CD14-positive monocyte (primary cell): ENCODE results near the gene REV3L. TPM values are rescaled to one million over a fixed set of nuclear protein-coding genes. Genes with fewer than 3 reads are reported as not detected.
"Not testable (repeated sequence)": the region's sequence is repeated elsewhere in the genome, so short reads cannot be mapped to it uniquely, and the experiment has no call there.

Source experiments
- DNase-seq, 3 donors: peaks; one replicate each; pipeline ENCODE4 v3.0.0-alpha.2; 2011 to 2022
- H2AFZ ChIP-seq: 2 replicates; pipeline ENCODE4 v1.6.0; 2012; ENCODE audit warnings: mild to moderate bottlenecking, low read depth, low read length, inconsistent platforms; ENCODE audit not compliant: insufficient read depth, poor library complexity, severe bottlenecking
- H3K27ac ChIP-seq, 2 donors: 1 replicate in 1 of 2; 2 replicates in 1 of 2; pipeline ENCODE4 v1.5.1; 2012 to 2013; ENCODE audit warnings: low read length in 2 of 2, control low read depth in 1 of 2, inconsistent platforms in 1 of 2, low read depth in 1 of 2, mild to moderate bottlenecking in 1 of 2
- H3K27me3 ChIP-seq, 2 donors: one replicate each; pipeline versions ENCODE4 v1.6.0 to v1.6.1; 2011 to 2013; ENCODE audit warnings: low read length in 2 of 2; ENCODE audit not compliant: control insufficient read depth in 2 of 2, insufficient read depth in 2 of 2
- H3K36me3 ChIP-seq, 2 donors: replicated peaks in 1 of 2; 1 replicate in 1 of 2; 2 replicates in 1 of 2; pipeline versions ENCODE4 v1.5.1 to v1.6.1; 2012 to 2013; ENCODE audit warnings: low read length in 2 of 2, control low read depth in 1 of 2, inconsistent platforms in 1 of 2, mild to moderate bottlenecking in 1 of 2; ENCODE audit not compliant: insufficient read depth in 2 of 2, control insufficient read depth in 1 of 2
- H3K4me1 ChIP-seq, 2 donors: 1 replicate in 1 of 2; 2 replicates in 1 of 2; pipeline versions ENCODE4 v1.5.1 to v1.6.1; 2012 to 2013; ENCODE audit warnings: low read length in 2 of 2, control low read depth in 1 of 2, inconsistent platforms in 1 of 2, mild to moderate bottlenecking in 1 of 2, moderate library complexity in 1 of 2; ENCODE audit not compliant: insufficient read depth in 2 of 2, control insufficient read depth in 1 of 2
- H3K4me2 ChIP-seq: replicated peaks from 2 replicates; pipeline ENCODE3; 2012; ENCODE audit warnings: low read length, moderate library complexity, mild to moderate bottlenecking; ENCODE audit not compliant: poor library complexity, severe bottlenecking; ENCODE audit errors: extremely low read depth
- H3K4me3 ChIP-seq, 3 experiments: fragments of 200-600 bp in 1 of 3; sonication (generic) in 1 of 3; replicated peaks in 1 of 3; 1 replicate in 2 of 3; 2 replicates in 1 of 3; pipeline ENCODE4 v1.5.1; 2011 to 2013; ENCODE audit warnings: low read length in 3 of 3, mild to moderate bottlenecking in 3 of 3, control low read depth in 2 of 3, low read depth in 2 of 3, inconsistent platforms in 1 of 3, moderate library complexity in 1 of 3
- H3K79me2 ChIP-seq: 2 replicates; pipeline ENCODE4 v1.6.0; 2012; ENCODE audit warnings: mild to moderate bottlenecking, control low read depth, inconsistent platforms, low read length, moderate library complexity; ENCODE audit not compliant: insufficient read depth
- H3K9ac ChIP-seq: 2 replicates; pipeline ENCODE4 v1.6.0; 2017; ENCODE audit warnings: low read length, mild to moderate bottlenecking; ENCODE audit not compliant: insufficient read depth, poor library complexity, severe bottlenecking
- H3K9me3 ChIP-seq, 2 donors: replicated peaks in 1 of 2; 1 replicate in 1 of 2; 2 replicates in 1 of 2; pipeline versions ENCODE4 v1.5.1 to v1.6.1; 2012 to 2013; ENCODE audit warnings: low read length in 2 of 2, control low read depth in 1 of 2; ENCODE audit not compliant: control insufficient read depth in 1 of 2, insufficient read depth in 1 of 2
- H4K20me1 ChIP-seq: 2 replicates; pipeline ENCODE4 v1.6.0; 2012; ENCODE audit warnings: mild to moderate bottlenecking, low read length, control low read depth, moderate library complexity; ENCODE audit not compliant: insufficient read depth
- H3K27ac Mint-ChIP-seq, 7 donors: one replicate each; pipeline ENCODE4 v1.8.0; 2020; ENCODE audit warnings: mild to moderate bottlenecking in 7 of 7, mixed read lengths in 7 of 7, moderate library complexity in 6 of 7, inconsistent platforms in 2 of 7
- H3K27me3 Mint-ChIP-seq, 3 donors: one replicate each; pipeline ENCODE4 v1.8.0; 2021 to 2022; ENCODE audit warnings: low read depth in 3 of 3, mild to moderate bottlenecking in 3 of 3, mixed read lengths in 3 of 3, moderate library complexity in 3 of 3, inconsistent platforms in 1 of 3
- H3K36me3 Mint-ChIP-seq, 2 donors: one replicate each; pipeline ENCODE4 v1.8.0; 2020; ENCODE audit warnings: mixed read lengths in 2 of 2, inconsistent platforms in 1 of 2, mild to moderate bottlenecking in 1 of 2
- H3K4me1 Mint-ChIP-seq: one replicate; pipeline ENCODE4 v1.8.0; 2020; ENCODE audit warnings: mild to moderate bottlenecking, mixed read lengths
- H3K4me3 Mint-ChIP-seq, 2 donors: one replicate each; pipeline ENCODE4 v1.8.0; 2020; ENCODE audit warnings: mild to moderate bottlenecking in 2 of 2, mixed read lengths in 2 of 2, moderate library complexity in 1 of 2
- H3K9me3 Mint-ChIP-seq, 7 donors: one replicate each; pipeline ENCODE4 v1.8.0; 2020 to 2022; ENCODE audit warnings: mixed read lengths in 7 of 7, mild to moderate bottlenecking in 6 of 7, moderate library complexity in 6 of 7, inconsistent platforms in 2 of 7
- WGBS: methylation state at CpG from one replicate; pipeline ENCODE4 v1.1.5; 2013; ENCODE audit warnings: missing lambda C conversion rate; ENCODE audit not compliant: insufficient coverage; 5-methylcytosine and 5-hydroxymethylcytosine counted together
- intact Hi-C, 2 donors: fragments of 100-400 bp; cut with micrococcal nuclease; formaldehyde crosslinking; loops; one replicate each; pipeline versions ENCODE4 v1.15.0 to v1.15.1; 2023
- polyA plus RNA-seq, 3 donors: library from polyadenylated mRNA; depleted of rRNA in 1 of 3; unstranded in 2 of 3; stranded (reverse) in 1 of 3; fragments of 300-500 nt in 2 of 3; fragments of >200 nt in 1 of 3; fragmentation: Illumina TruSeq in 2 of 3; gene quantifications; 1 replicate in 2 of 3; 2 replicates in 1 of 3; pipeline ENCODE4 v1.2.3, GENCODE V29; 2012 to 2021
- TF ChIP-seq, protein P1 (sequence below): fragments of 200-600 bp; IDR thresholded peaks from one replicate; pipeline ENCODE4 v1.8.0; 2022; ENCODE audit warnings: antibody characterized with exemption, mild to moderate bottlenecking

REV3L gene
- polyA plus RNA-seq, 3 donors: 3.4 to 5.7 (median 4.9) TPM

DNA sequence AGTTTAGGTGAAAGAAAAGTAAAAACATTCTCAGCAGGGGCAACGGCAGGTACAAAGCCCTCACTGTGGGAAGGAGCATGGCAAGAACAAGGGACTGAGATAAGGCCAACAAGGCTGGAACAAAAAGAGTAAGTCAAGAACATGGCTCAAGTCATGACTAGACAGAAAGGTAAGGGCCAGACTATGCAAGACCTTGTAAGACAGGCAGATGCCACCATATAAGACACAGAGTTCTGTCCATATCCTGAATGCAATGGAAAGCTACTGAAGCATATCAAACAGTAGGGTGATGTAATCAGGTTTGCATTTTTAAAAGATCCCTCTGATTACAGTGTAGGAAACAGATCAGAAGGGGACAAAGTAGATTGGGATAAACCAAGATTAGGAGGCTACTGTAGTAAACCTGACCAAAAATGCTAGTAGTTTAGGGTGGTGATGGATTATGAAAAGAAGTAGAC, 5.5 kb downstream of the REV3L start:
- TF ChIP-seq, protein P1, sequence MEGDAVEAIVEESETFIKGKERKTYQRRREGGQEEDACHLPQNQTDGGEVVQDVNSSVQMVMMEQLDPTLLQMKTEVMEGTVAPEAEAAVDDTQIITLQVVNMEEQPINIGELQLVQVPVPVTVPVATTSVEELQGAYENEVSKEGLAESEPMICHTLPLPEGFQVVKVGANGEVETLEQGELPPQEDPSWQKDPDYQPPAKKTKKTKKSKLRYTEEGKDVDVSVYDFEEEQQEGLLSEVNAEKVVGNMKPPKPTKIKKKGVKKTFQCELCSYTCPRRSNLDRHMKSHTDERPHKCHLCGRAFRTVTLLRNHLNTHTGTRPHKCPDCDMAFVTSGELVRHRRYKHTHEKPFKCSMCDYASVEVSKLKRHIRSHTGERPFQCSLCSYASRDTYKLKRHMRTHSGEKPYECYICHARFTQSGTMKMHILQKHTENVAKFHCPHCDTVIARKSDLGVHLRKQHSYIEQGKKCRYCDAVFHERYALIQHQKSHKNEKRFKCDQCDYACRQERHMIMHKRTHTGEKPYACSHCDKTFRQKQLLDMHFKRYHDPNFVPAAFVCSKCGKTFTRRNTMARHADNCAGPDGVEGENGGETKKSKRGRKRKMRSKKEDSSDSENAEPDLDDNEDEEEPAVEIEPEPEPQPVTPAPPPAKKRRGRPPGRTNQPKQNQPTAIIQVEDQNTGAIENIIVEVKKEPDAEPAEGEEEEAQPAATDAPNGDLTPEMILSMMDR: no peak
- no peak overlapping the region for H3K27ac ChIP-seq
- no peaks in the 10 kb centered on the region for H3K36me3 Mint-ChIP-seq
- peaks cover 74% of the 10 kb centered on the region for H3K79me2 ChIP-seq
- H3K4me3 Mint-ChIP-seq: no peak overlapping the region
- no peak overlapping the region for H3K4me3 ChIP-seq
- WGBS: 100% methylated on average over 1 of the region's 1 CpG
- no peak overlapping the region for H3K4me2 ChIP-seq
- H3K36me3 ChIP-seq: no peaks in the 10 kb centered on the region
- no peak for DNase-seq
- no peaks in the 10 kb centered on the region for H3K9me3 Mint-ChIP-seq
- peaks cover 24% of the 10 kb centered on the region for H3K4me1 Mint-ChIP-seq
- H3K9ac ChIP-seq: no peak overlapping the region
- peaks cover 35% of the 10 kb centered on the region for H4K20me1 ChIP-seq
- no peak overlapping the region for H2AFZ ChIP-seq
- no peaks in the 10 kb centered on the region for H3K9me3 ChIP-seq
- no peaks in the 10 kb centered on the region for H3K27me3 ChIP-seq
- no peak overlapping the region for H3K27ac Mint-ChIP-seq
- H3K27me3 Mint-ChIP-seq: no peaks in the 10 kb centered on the region
- intact Hi-C loops: loop anchor here in 1 of 2 donors (5.0 kb wide), 1 partner anchor 235 kb away; no protein-coding TSS in a partner anchor
- peaks cover 10 to 21% of the 10 kb centered on the region in 2 donors for H3K4me1 ChIP-seq

DNA sequence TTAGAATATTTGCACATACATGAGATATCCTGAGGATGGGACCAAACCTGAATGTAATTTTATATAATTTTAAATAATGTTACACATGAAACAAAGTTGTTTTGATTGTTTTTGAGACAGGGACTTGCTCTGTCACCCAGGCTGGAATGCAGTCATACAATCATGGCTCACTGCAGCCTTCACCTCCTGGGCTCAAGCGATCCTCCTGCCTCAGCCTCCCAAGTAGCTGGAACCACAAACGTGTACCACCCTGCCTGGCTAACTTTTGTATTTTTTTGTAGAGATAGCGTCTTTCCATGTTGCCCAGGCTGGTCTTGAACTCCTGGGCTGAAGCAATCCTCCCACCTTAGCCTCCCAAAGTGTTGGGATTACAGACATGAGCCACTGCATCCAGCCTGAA, 7.0 kb downstream of the REV3L start:
- H3K9ac ChIP-seq, H3K36me3 ChIP-seq, H3K9me3 ChIP-seq, H2AFZ ChIP-seq, H3K36me3 Mint-ChIP-seq, H3K4me3 Mint-ChIP-seq, DNase-seq, H3K27ac Mint-ChIP-seq, H3K4me3 ChIP-seq, H3K4me2 ChIP-seq, H3K27me3 ChIP-seq, H3K27me3 Mint-ChIP-seq, H3K27ac ChIP-seq, H3K9me3 Mint-ChIP-seq: not testable (repeated sequence)
- Histone ChIP-seq H3K79me2 (peaks cover 70% of the 10 kb centered on the region), H3K4me1 (peaks cover 1 to 12% of the 10 kb centered on the region in 2 donors), H4K20me1 (peaks cover 27% of the 10 kb centered on the region)
- intact Hi-C loops: loop anchor here in 1 of 2 donors (5.0 kb wide), 1 partner anchor 234 kb away; no protein-coding TSS in a partner anchor
- H3K4me1 Mint-ChIP-seq: peaks cover 13% of the 10 kb centered on the region
- no CpG with 5 or more reads among the region's 3 CpGs for WGBS
